8988T (cell line): Measurements from ENCODE around the gene ZFPM1.
A peak's percentile ranks its signal among the peaks of the same experiment; 100 is the strongest.

ENCODE experiments used
- DNase-seq: peaks from one replicate; pipeline ENCODE4 v3.0.0; 2011

The ZFPM1 gene

DNA sequence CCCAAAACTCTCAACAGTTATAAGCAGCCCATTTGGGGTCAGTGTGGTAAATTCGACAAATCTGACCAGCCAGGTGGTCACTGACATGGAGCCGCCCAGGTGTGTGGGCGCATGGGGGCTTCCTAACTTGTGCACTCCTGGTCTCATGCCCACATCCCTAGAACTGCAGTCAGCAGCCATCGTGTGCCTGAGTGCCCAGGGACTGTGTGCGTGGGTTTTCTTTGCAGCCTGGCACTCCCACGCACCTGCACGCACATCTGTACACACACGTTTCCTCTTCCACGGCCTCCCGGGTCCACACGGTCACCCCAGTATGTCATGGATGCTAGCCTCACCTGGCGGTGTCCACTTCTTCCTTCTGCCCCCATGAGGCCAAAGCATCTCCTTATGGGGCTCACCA lies 78.3 kb downstream of the ZFPM1 start:
- no peak for DNase-seq

DNA sequence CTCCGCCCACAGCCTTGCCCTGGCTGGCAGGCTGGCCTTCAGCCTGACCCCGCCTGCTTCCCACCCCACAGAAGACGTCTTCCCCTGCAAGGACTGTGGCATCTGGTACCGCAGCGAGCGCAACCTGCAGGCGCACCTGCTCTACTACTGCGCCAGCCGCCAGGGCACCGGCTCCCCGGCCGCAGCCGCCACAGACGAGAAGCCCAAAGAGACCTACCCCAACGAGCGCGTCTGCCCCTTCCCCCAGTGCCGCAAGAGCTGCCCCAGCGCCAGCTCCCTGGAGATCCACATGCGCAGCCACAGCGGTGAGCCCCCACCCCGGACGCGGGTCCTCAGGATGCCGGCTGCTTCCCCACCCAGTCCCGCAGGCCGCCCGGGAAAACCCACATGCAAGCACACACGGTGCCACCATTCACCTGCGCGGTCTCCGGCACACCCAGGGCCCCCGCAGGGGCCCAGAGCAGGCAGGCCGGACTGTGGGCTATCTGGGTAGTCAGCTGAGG lies 78.9 kb downstream of the ZFPM1 start:
- no peak for DNase-seq

DNA sequence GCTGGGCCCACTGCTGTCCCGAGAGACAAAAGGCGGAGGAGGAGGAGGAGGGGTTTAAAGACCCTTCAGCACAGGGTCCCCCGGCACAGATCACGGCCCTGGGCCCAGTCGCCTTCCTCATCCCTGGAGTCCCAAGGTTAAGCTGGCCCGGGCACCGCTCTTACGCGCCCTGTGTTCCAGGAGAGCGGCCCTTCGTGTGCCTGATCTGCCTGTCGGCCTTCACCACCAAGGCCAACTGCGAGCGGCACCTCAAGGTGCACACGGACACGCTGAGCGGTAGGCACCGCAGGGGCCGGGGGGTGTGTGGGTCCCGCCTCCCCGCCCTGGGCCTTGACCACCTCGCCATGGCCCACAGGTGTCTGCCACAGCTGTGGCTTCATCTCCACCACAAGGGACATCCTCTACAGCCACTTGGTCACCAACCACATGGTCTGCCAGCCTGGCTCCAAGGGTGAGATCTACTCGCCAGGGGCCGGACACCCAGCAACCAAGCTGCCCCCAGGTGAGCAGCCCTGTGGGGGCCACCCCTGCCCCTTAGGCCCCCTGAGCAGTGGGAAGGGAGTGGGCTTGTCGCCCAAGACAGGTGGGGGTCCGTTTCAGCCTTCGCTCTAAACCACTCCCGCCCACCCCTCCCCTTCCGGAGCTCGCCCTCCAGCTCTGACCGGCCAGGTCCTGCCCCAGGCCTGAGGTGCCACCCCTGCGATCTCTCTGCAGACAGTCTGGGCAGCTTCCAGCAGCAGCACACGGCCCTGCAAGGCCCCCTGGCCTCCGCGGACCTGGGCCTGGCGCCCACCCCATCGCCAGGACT lies 79.6 kb downstream of the ZFPM1 start:
- no peak for DNase-seq

DNA sequence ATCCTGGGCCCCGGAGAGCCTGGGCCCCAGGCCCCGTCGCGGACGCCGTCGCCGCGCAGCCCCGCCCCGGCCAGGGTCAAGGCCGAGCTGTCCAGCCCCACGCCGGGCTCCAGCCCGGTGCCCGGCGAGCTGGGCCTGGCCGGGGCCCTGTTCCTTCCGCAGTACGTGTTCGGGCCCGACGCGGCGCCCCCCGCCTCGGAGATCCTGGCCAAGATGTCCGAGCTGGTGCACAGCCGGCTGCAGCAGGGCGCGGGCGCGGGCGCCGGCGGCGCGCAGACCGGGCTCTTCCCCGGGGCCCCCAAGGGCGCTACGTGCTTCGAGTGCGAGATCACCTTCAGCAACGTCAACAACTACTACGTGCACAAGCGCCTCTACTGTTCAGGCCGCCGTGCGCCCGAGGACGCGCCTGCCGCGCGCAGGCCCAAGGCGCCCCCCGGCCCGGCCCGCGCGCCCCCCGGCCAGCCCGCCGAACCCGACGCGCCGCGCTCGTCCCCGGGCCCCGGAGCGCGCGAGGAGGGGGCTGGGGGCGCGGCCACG lies 80.4 kb downstream of the ZFPM1 start:
- DNase-seq = no peak

DNA sequence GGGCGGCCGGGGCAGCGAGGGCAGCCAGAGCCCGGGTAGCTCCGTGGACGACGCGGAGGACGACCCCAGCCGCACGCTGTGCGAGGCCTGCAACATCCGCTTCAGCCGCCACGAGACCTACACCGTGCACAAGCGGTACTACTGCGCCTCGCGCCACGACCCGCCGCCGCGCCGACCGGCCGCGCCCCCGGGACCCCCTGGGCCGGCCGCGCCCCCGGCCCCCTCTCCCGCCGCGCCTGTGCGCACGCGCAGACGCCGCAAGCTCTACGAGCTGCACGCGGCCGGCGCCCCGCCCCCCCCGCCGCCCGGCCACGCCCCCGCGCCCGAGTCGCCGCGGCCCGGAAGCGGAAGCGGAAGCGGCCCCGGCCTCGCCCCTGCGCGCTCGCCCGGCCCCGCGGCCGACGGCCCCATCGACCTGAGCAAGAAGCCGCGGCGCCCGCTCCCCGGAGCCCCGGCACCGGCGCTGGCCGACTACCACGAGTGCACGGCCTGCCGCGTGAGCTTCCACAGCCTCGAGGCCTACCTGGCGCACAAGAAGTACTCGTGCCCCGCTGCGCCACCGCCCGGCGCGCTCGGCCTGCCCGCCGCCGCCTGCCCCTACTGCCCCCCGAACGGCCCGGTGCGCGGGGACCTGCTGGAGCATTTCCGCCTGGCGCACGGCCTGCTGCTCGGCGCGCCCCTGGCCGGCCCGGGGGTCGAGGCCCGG lies 81.0 kb downstream of the ZFPM1 start:
- no peak for DNase-seq

DNA sequence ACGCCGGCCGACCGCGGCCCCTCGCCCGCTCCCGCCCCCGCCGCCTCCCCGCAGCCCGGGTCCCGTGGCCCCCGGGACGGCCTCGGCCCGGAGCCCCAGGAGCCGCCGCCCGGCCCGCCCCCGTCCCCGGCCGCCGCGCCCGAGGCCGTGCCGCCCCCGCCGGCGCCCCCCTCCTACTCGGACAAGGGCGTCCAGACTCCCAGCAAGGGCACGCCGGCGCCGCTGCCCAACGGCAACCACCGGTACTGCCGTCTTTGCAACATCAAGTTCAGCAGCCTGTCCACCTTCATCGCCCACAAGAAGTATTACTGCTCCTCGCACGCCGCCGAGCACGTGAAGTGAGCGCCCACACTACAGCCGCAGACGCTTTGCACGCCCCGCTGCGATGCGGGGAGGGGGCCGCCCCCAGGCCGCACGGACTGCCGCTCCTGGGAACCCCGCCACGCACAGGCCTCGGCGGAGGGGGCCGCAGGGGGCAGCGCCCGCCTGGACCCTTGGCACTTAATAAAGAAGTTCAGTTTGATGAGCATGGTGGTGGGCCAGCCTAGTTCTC lies 81.6 kb downstream of the ZFPM1 start:
- DNase-seq = no peak

DNA sequence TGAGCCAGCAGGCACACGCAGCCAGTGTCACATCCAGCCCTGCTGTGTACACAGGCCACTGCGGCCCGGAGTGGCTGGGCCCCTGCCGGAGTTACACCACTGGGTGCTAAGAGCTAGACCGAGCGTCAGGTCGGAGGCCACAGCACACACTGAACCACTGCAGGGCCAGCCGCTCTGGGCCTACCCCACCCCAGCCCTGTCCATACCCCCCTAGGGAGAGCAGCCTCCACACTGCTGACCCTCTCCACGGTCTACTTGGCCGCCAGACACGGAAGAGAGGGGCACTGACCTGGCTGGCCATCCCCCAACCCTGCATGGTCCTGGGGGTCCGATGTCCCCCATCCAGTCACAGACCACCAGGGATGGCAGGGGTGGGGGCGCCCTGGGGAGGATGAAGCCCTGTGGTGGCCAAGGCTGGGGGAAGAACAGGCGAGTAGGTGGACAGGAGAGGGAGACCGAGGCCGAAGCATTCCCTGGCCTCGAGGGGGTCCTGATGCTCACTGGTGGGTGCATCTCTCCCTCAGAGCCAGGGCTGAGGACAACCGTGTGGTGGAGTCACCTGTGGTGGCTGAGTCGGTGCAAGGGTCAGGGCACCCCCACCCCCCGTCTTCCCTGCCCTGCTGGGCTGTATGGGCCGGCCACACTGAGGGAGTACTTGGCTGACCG lies 82.2 kb downstream of the ZFPM1 start:
- DNase-seq = no peak

DNA sequence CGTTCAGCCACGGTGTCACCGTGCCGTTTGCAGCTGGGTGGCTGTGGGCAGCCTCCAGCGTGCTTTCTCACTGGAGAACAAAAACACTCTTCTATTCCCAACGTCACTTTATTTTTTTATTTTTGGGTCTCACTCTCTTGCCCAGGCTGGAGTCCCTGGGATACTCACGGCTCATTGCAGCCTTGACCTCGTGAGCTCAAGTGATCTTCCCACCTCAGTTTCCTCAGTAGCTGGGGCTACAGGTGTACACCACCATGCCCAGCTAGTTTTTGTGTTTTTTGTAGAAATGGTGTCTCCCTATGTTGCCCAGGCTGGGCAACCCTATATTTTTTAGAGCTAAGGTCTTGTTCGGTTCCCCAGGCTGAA lies 82.8 kb downstream of the ZFPM1 start:
- DNase-seq = no peak

DNA sequence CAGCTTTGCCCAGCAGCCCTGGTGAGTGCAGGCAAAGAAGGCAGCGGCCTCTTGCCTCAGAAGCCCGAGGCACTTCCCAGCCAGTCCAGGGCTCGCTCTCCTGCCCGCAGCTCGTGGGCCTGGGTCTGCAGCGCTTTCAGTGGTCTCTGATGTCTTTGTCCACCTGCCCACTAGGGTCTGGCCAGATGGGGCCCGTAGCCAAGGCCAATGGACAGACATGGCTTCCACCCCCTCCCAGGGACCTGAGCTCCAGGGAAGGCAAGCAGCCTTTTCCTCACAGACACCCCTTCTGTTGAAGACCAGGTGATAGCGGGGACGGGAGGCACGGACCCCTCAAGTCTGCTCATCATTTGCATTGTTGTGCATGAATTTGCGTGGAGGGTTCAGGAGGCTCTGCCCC lies 83.4 kb downstream of the ZFPM1 start:
- DNase-seq = no peak

DNA sequence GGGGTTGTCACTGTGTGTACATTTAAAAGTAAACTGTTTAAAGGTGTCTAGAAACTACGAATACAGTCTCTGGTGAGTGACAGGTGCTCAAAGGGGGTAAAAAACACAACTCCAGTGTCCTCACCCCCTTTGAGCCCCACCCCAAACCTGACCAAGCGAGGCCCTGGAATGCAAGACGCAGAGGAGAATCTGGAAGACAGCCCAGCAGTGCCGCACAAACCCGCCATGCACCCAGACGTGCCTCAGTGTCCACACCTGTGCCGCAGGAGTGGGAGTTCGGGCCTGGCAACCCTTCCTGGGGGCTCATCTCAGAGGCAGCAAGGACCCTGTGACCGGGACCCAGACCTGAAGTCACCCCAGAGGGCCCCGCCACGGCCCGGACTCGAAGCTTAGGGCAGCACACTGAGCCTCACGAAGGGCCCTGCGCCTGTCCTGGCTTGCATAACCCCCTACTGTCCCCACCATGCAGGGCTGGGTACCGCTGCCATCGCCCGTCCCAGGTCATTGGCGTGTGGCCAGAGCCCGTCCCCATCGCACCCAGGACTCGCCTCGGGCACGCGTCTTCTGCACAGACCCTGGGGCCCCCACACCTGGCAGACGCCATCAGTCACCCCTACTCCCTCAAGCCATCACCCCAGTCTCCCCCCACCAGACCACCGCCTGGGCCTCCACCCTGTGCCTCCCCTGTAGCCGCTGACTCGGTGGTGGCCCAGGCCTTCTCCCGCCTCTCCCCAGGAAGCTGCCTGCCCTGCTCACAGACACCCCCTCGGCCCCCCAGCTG lies 84.1 kb downstream of the ZFPM1 start:
- peak; percentile 100 for DNase-seq

DNA sequence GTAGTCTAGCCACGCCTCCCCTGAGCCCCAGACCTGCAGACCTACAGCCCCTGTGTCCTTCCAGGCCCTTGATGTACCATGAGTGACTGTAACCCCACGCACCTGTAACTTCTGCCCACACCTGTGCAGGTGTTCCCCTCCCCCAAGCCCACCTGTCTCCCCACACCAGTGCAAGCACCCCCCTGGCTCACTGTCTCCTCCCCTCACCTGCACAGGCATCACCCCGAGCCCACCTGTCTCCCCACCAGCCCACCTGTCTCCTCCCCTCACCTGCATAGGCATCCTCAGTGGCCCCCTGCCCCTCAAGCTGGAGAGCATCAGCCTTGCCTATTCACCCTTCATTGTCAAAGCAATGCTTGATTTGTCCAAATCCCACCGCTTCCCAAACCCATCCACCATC lies 84.8 kb downstream of the ZFPM1 start:
- no peak for DNase-seq

DNA sequence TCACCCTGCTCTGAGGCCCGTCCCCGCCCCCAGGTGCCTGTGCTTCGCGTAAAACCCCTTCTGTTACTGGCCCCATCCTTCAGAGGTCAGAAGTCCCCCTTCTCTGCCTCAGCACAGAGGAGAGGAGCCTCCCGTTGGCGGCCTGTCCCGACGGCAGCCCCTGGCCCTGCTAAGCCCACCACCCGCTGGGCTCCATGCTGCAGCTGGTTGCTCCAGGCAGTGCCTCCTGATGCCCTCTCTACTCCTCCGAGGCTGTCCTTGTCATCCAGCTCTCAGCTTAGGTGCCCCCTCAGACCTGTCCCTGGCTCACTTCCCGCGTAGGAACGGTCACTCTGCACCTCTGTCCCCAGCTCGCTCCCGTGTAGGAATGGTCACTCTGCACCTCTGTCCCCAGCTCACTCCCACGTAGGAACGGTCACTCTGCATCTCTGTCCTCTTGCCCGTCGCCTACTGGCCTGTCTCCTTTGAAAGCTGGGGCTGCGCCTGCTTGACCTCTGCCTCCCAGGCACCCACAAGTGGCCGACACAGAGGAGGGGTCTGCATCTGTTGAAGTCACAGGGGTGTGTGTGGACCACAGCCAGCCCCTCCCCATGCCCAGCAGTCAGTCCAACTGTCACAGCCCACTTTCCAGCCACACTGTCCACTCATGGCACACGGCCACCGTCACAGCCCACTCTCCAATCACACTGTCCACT lies 85.4 kb downstream of the ZFPM1 start:
- peak; percentile 39 for DNase-seq

DNA sequence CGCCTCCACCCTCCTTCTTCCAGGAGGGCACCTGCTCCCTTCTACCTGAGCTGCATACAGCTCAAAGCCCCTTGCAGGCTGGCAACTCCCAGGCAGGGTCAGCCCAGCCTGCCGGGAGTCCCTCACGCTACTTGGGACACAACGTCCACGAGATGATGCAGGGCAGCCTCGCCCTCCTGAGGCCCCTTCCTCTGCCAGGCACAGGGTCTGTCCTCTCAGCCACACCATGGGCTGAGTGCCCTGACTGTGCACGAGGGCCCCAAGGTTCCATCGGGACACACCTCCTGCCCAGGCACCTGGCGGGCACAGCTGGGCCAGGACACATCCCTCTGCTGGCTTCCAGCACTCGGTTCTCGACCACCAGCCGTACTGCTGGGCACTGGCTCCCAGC lies 86.2 kb downstream of the ZFPM1 start:
- DNase-seq = peak; percentile 55

DNA sequence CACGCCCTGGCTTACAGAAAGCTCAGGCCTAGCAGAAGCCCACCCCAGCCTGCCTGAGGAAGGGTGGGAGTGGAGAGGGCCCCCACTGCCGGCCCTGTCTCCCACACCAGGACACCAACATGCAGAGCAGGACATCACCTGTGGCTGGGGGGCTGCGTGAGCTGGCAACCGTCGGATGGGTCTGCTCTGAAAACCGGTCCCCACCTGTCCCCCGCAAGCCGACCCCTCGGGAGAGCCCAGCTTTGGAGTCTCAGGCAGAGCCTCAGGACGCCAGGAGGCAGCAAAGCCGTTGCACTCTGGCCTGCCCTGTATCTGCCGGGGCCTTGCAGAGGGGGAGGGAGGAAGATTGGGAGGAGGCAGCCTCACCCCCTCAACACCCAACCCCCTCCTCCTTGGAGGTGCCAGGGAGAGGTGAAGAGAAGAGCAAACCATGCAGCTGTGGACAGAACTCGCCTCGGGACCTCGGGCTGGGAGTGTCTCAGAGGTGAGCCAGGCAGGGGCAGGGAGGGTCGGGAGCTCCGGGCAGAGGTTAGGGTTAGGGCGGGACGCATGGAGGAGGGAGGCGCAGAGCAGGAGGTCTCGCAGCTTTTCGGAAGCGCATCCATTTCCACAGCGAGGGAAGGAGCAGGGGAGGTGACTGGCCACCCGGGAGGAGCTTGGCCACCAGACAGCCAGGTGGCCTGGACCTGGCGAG lies 86.7 kb downstream of the ZFPM1 start:
- peak; percentile 65 for DNase-seq

DNA sequence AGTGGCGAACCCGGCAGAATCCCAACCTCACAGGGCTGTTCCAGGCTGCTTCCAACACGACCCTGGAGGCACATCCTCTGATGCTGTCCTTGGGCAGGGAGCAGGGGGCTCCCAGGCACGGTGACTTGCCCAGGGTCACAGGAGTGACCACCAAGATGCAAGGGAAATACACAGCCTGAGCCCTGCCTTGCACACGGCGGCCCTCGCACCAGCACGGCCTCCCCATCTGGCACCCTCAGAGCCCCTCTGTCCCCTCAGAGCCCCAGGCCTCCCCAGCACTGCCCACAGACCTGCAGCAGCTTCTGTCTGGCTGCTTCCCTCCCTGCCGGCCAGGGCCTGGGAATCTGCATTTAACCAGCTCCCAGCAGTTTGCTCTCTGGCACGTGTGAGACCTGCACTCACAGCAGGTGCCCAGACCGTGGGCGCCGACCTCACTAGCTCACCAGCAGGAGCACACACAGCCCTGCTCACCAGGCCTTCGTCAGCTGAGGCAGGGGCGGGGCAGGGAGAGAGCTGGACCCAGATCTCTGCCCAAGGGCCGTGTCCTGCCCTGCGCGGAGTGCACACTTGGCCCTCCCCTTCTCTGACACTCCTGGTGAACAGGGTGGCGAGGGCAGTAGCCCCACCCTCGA lies 87.4 kb downstream of the ZFPM1 start:
- peak; percentile 43 for DNase-seq

DNA sequence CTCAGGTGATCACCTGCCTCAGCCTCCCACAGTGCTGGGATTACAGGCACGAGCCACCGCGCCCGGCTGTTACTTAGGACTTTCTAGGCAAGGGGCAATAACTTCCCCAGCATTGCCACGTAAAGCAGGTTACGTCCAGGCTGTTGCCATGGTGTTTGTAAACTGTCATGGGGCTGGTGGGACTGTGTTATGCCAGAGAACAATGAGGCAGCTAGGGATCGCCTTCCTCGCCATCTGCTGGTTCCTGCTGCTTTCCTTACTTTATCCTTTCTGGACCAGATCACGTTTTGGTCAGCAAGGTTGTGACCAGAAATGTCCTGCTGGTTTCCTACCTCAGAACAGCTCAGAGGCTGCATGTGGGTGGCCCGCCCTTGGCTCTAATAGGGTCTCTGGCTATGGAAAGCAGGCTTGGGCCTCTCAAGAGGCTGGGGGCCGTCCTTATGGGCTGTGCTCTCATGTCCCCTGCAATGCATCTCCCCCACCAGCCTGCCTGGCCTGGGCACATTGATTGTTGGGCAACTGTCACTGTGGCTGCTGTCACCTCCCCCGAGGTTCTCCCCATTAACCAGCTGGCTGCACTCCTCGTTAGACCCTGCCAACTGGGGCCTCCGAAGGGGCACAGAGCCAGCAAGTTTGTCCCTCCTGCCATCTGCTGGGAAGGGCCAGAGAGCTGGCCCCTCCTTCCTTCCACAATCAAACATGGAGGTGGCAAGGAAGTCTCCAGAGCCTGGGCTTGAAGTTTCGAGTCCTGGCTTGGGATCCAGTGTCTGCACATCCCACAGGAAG lies 88.9 kb downstream of the ZFPM1 start:
- no peak for DNase-seq

DNA sequence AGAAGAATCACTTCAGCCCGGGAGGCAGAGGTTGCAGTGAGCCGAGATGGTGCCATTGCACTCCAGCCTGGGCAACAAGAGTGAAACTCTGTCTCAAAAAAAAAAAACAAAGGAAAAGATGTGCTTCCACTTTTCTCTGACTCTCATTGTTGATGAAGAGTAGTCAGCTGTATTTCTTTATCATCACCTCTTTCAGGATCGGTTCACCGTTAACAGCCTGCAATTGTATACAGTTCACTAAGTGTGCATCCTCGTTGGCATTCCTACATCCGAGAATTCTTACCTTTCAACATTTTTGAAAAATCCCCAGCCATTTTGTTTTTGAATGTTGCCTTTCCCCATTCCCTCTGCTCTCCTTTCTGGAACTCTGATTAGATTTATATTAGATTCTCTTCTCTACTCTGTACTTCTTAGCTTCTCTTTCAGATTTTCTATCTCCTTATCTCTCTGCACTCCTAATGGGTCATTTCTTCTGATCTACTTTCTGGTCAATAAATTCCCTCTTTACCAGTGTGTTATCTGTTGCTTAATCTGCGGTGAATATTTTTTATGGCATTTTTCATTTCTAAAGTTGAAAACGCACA lies 90.2 kb downstream of the ZFPM1 start:
- no peak for DNase-seq

DNA sequence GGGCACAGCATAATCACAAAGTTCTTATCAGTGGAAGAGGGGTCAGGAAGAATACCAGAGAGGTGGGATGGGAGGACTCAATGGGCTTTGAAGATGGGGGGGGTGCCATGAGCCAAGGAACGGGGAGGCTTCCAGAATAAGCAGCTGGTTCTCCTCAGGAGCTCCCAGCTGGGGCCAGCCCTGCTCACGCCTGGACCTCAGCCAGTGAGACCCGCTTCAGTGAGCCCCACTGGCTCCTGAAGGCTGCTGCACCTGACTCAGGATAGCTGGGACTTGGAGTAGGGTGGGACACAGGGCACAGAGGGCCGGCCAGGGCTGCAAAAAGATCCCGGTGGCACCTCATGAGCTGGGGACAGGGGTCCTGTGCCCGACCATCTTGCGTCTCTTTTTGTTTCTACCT lies 92.7 kb downstream of the ZFPM1 start:
- no peak for DNase-seq

DNA sequence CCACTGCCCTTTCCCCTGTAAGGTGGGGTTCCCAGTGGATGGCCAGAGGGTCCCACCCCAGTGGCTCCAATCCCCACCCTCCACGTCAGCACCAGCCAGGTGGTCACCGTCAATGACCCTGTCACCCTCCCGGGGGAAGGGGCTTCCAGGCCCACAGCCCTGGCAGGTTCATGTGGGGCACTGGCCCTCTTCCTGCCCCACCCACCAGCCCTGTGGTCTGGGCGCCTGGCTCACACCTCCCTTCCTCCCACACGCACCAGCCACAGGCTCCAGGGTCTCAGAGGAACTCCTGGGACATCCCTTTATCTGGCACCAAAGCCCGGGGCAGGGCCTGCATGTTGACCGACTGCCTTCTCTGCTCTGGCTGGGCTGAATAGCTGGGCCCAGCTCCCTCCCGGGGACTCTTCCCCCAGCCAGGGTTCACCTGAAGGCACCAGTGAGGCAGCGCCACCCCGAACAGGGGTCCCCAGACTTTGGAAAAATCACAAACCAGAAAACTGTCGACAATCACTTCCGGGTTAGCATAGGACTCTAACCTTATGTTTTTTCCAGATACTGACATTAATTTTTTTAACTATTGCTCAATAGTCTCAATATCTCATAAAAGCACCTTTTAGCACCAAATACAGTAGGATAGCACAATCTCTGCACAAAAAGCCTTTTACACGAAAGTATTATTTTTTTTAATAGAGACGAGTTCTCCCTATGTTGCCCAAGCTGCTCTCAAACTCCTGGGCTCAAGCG lies 95.2 kb downstream of the ZFPM1 start:
- no peak for DNase-seq
